SK-N-SH (cell line): ENCODE results near the gene ABLIM2. TPM values are rescaled to one million over a fixed set of nuclear protein-coding genes. Genes with fewer than 3 reads are reported as not detected.

Source experiments
- CTCF ChIA-PET: fragments of 300-600, 350-600 bp; formaldehyde crosslinking; extraction: SDS; loops from one replicate; lab custom pipeline; 2021; lab: Yijun Ruan, JAX
- POLR2A ChIA-PET: fragments of 350-600 bp; sonication (Branson Sonifier 250); formaldehyde crosslinking; extraction: SDS; loops from one replicate; lab custom pipeline; 2020; ENCODE audit warnings: antibody characterized with exemption, inconsistent platforms; lab: Yijun Ruan, JAX
- DNase-seq: peaks from one replicate; pipeline ENCODE4 v3.0.0; 2012
- H2AFZ ChIP-seq: fragments of 200-600 bp; sonication (generic); 2 replicates; pipeline ENCODE4 v1.8.1; 2016; ENCODE audit warnings: antibody characterized with exemption, mild to moderate bottlenecking, low read depth
- H3F3A ChIP-seq: fragments of 200-600 bp; sonication (generic); replicated peaks from 2 replicates; pipeline ENCODE3; 2016; ENCODE audit warnings: antibody characterized with exemption, mild to moderate bottlenecking; ENCODE audit not compliant: insufficient read depth
- H3K27ac ChIP-seq, 2 experiments: fragments of 200-500 bp in 1 of 2; fragments of 200-600 bp in 1 of 2; sonication (Bioruptor generic) in 1 of 2; sonication (generic), shearing (Covaris generic) in 1 of 2; 2 replicates each; pipeline versions ENCODE4 v1.5.1 to v1.6.1; 2014 to 2016; ENCODE audit warnings: low read depth in 2 of 2, inconsistent platforms in 1 of 2, low read length in 1 of 2, mild to moderate bottlenecking in 1 of 2, mixed read lengths in 1 of 2
- H3K27me3 ChIP-seq: fragments of 200-600 bp; sonication (generic), shearing (Covaris generic); 2 replicates; pipeline ENCODE4 v1.6.1; 2016; ENCODE audit warnings: mixed run types; ENCODE audit not compliant: insufficient read depth
- H3K36me3 ChIP-seq, 2 experiments: fragments of 200-500 bp in 1 of 2; fragments of 200-600 bp in 1 of 2; sonication (Bioruptor generic) in 1 of 2; sonication (generic) in 1 of 2; replicated peaks in 1 of 2; 2 replicates each; pipeline versions ENCODE3 to v1.5.1; 2014 to 2016; ENCODE audit warnings: low read length in 1 of 2, mild to moderate bottlenecking in 1 of 2; ENCODE audit not compliant: insufficient read depth in 2 of 2, control insufficient read depth in 1 of 2
- H3K4me1 ChIP-seq, 2 experiments: fragments of 200-500 bp in 1 of 2; fragments of 200-600 bp in 1 of 2; sonication (Bioruptor generic) in 1 of 2; sonication (generic), shearing (Covaris generic) in 1 of 2; 2 replicates each; pipeline versions ENCODE4 v1.5.1 to v1.6.1; 2014 to 2016; ENCODE audit warnings: low read depth in 1 of 2, low read length in 1 of 2, mixed run types in 1 of 2; ENCODE audit not compliant: insufficient read depth in 2 of 2, control insufficient read depth in 1 of 2
- H3K4me2 ChIP-seq: fragments of 200-600 bp; sonication (generic), shearing (Covaris generic); 2 replicates; pipeline ENCODE4 v1.6.1; 2017; ENCODE audit warnings: mixed run types
- H3K4me3 ChIP-seq, 2 experiments: fragments of 200-500 bp in 1 of 2; fragments of 200-600 bp in 1 of 2; sonication (Bioruptor generic) in 1 of 2; sonication (generic), shearing (Covaris generic) in 1 of 2; 2 replicates each; pipeline versions ENCODE4 v1.5.1 to v1.8.1; 2014 to 2016; ENCODE audit warnings: low read depth in 2 of 2, inconsistent platforms in 1 of 2, low read length in 1 of 2, mild to moderate bottlenecking in 1 of 2, mixed read lengths in 1 of 2, moderate library complexity in 1 of 2
- H3K79me2 ChIP-seq: fragments of 200-600 bp; sonication (generic); 2 replicates; pipeline ENCODE4 v1.8.1; 2017; ENCODE audit warnings: mild to moderate bottlenecking; ENCODE audit not compliant: insufficient read depth
- H3K9ac ChIP-seq: fragments of 200-600 bp; sonication (generic); 2 replicates; pipeline ENCODE4 v1.6.1; 2017; ENCODE audit warnings: mixed run types
- H3K9me2 ChIP-seq: fragments of 200-600 bp; sonication (generic); 2 replicates; pipeline ENCODE4 v1.6.1; 2017; ENCODE audit warnings: mixed run types
- H3K9me3 ChIP-seq: fragments of 200-600 bp; sonication (generic); 2 replicates; pipeline ENCODE4 v1.6.1; 2017; ENCODE audit warnings: mixed run types, mild to moderate bottlenecking, moderate library complexity
- H4K20me1 ChIP-seq: fragments of 200-600 bp; sonication (generic); 2 replicates; pipeline ENCODE4 v1.6.1; 2017; ENCODE audit warnings: mild to moderate bottlenecking, mixed run types; ENCODE audit not compliant: insufficient read depth
- CHD2 ChIP-seq: fragments of 150-350 bp; IDR thresholded peaks from 2 replicates; pipeline ENCODE4 v1.6.1; 2018; ENCODE audit warnings: low read length; ENCODE audit not compliant: partially characterized antibody
- CTCF ChIP-seq: fragments of 200-600 bp; sonication (generic); IDR thresholded peaks from 2 replicates; pipeline ENCODE4 v1.6.1; 2017; ENCODE audit warnings: antibody characterized with exemption, mild to moderate bottlenecking, moderate library complexity
- EP300 ChIP-seq, 2 experiments: IDR thresholded peaks; 2 replicates each; pipeline versions ENCODE4 v1.4.0 to v1.6.1; 2012; ENCODE audit warnings: borderline replicate concordance in 1 of 2, low read depth in 1 of 2, low read length in 1 of 2
- EZH2phosphoT487 ChIP-seq: fragments of 200-600 bp; sonication (generic); IDR thresholded peaks from 2 replicates; pipeline ENCODE4 v1.6.1; 2017; ENCODE audit warnings: low read depth, mixed run types, mild to moderate bottlenecking, antibody characterized with exemption, moderate library complexity, borderline replicate concordance
- FOXJ3 ChIP-seq: sonication (generic); formaldehyde crosslinking; IDR thresholded peaks from 2 replicates; pipeline ENCODE4 v1.5.1; 2020; ENCODE audit warnings: mild to moderate bottlenecking, missing genetic modification reagents
- FOXM1 ChIP-seq: IDR thresholded peaks from 2 replicates; pipeline ENCODE4 v1.4.0; 2012; ENCODE audit warnings: low read depth, mild to moderate bottlenecking
- GABPA ChIP-seq: IDR thresholded peaks from 2 replicates; pipeline ENCODE4 v1.4.0; 2012; ENCODE audit warnings: low read depth, mild to moderate bottlenecking
- GATA2 ChIP-seq: sonication (generic); formaldehyde crosslinking; IDR thresholded peaks from 2 replicates; pipeline ENCODE4 v1.5.0; 2020; ENCODE audit warnings: mild to moderate bottlenecking, missing genetic modification reagents
- MEF2A ChIP-seq: IDR thresholded peaks from 2 replicates; pipeline ENCODE4 v1.4.0; 2012; ENCODE audit warnings: low read depth, borderline replicate concordance
- NFIC ChIP-seq: IDR thresholded peaks from 2 replicates; pipeline ENCODE4 v1.4.0; 2012; ENCODE audit warnings: borderline replicate concordance
- RCOR1 ChIP-seq: fragments of 150-350 bp; IDR thresholded peaks from 2 replicates; pipeline ENCODE4 v1.6.1; 2017; ENCODE audit warnings: antibody characterized with exemption, low read length
- REST ChIP-seq: IDR thresholded peaks from 2 replicates; pipeline ENCODE4 v1.6.1; 2012; ENCODE audit warnings: mild to moderate bottlenecking, low read depth, low read length, moderate library complexity
- RFX5 ChIP-seq: IDR thresholded peaks from 2 replicates; pipeline ENCODE4 v1.6.1; 2012; ENCODE audit warnings: mild to moderate bottlenecking, improper control_type of control experiment, low read length
- RXRA ChIP-seq: IDR thresholded peaks from 2 replicates; pipeline ENCODE4 v1.4.0; 2012; ENCODE audit warnings: low read depth, mild to moderate bottlenecking, borderline replicate concordance
- SIN3A ChIP-seq: IDR thresholded peaks from 2 replicates; pipeline ENCODE4 v1.6.1; 2012; ENCODE audit warnings: low read depth, mild to moderate bottlenecking, low read length, moderate library complexity, borderline replicate concordance
- TAF1 ChIP-seq: IDR thresholded peaks from 2 replicates; pipeline ENCODE4 v1.6.1; 2012; ENCODE audit warnings: low read depth, mild to moderate bottlenecking, low read length, moderate library complexity, borderline replicate concordance
- TEAD4 ChIP-seq: IDR thresholded peaks from 2 replicates; pipeline ENCODE4 v1.4.0; 2012; ENCODE audit warnings: mild to moderate bottlenecking, borderline replicate concordance; ENCODE audit not compliant: insufficient read depth
- USF2 ChIP-seq: fragments of 150-350 bp; IDR thresholded peaks from 2 replicates; pipeline ENCODE4 v1.6.1; 2017; ENCODE audit warnings: antibody characterized with exemption, low read length, low read depth, borderline replicate concordance
- YY1 ChIP-seq: IDR thresholded peaks from 2 replicates; pipeline ENCODE4 v1.4.0; 2012; ENCODE audit warnings: low read depth, mild to moderate bottlenecking
- WGBS: methylation state at CpG from one replicate; pipeline ENCODE4 v1.1.6; 2017; ENCODE audit warnings: low lambda C conversion rate; 5-methylcytosine and 5-hydroxymethylcytosine counted together
- polyA plus RNA-seq, 3 experiments: library from polyadenylated mRNA; depleted of rRNA; stranded (reverse); fragments of >200 nt; gene quantifications; 2 replicates each; pipeline ENCODE4 v1.2.3, GENCODE V29; 2012

ABLIM2 gene
- polyA plus RNA-seq, 1 of the 3 experiments (the other 2 are of a cell fraction): 0.53 TPM

- Histone ChIP-seq H3K9me2 (no peaks in the 10 kb centered on the region), H3K4me2 (no peak overlapping the region), H3K9me3 (no peaks in the 10 kb centered on the region), H3K36me3 (no peaks in the 10 kb centered on the region)
- no peak for TF ChIP-seq RXRA
- TF ChIP-seq CHD2: no peak
- TF ChIP-seq GATA2 (CRISPR knock-in tag): no peak
- TF ChIP-seq TAF1: no peak
- TF ChIP-seq EP300 (IDR thresholded peaks at IDR 0.05; ENCODE audit: borderline replicate concordance in 1 of 2, low read depth in 1 of 2, low read length in 1 of 2): no peak
- no peak for TF ChIP-seq USF2
- TF ChIP-seq RFX5: no peak
- TF ChIP-seq TEAD4: no peak
- TF ChIP-seq FOXJ3: no peak
- no peak for TF ChIP-seq RCOR1
- TF ChIP-seq CTCF: no peak
- no peak for TF ChIP-seq EZH2phosphoT487
- no peak for TF ChIP-seq YY1
- no peak for TF ChIP-seq REST
- no peak for TF ChIP-seq GABPA
- TF ChIP-seq FOXM1: no peak
- no peak for TF ChIP-seq NFIC
- no peak for TF ChIP-seq SIN3A
- no peak for TF ChIP-seq MEF2A
- TF ChIP-seq, all 33 proteins: peak for 0
- ChIA-PET CTCF (no interaction called here), POLR2A (no interaction called here)
- no peaks in the 10 kb centered on the region for H3F3A ChIP-seq
- H2AFZ ChIP-seq: no peak overlapping the region
- H3K4me3 ChIP-seq: no peak overlapping the region
- H3K4me1 ChIP-seq: peaks cover 0 to 10% of the 10 kb centered on the region in 2 experiments; a peak in 1 of 4 replicates
- H3K79me2 ChIP-seq: no peaks in the 10 kb centered on the region
- H3K27ac ChIP-seq: no peak overlapping the region
- no peaks in the 10 kb centered on the region for H4K20me1 ChIP-seq
- DNase-seq: no peak
- 64% methylated on average over 12 of the region's 20 CpGs for WGBS
- H3K9ac ChIP-seq: no peak overlapping the region
- no peaks in the 10 kb centered on the region for H3K27me3 ChIP-seq
These were observed 91.2 kb downstream of the ABLIM2 start for GRCh38 chr4:8067274-8067936.
